ENCODE measurements around the gene SORT1.
A peak's percentile ranks its signal among the peaks of the same experiment; 100 is the strongest.
"Not testable (repeated sequence)": the region's sequence is repeated elsewhere in the genome, so short reads cannot be mapped to it uniquely, and the experiment has no call there.

The SORT1 gene

GRCh38 chr1:109397581-109398342, at the start of gene SORT1:
Gene SORT1 (minus strand): TSS chr1:109397918. CDS start chr1:109397892, 26 bp downstream.
- peak; percentile 61 for DNase-seq

GRCh38 chr1:109445949-109446695, 48.4 kb upstream of the SORT1 start:
- not testable (repeated sequence) for DNase-seq

- no peak for DNase-seq
Observed at GRCh38 chr1:109444346-109444745, 46.6 kb upstream of the SORT1 start.

GRCh38 chr1:109443476-109443875, 45.8 kb upstream of the SORT1 start:
- no peak for DNase-seq

- DNase-seq: no peak
Observed at GRCh38 chr1:109441069-109441468, 43.4 kb upstream of the SORT1 start.

GRCh38 chr1:109438798-109439297, 41.1 kb upstream of the SORT1 start:
- DNase-seq: no peak

- no peak for DNase-seq
Observed at GRCh38 chr1:109434484-109434883, 36.8 kb upstream of the SORT1 start.

GRCh38 chr1:109433322-109433721, 35.6 kb upstream of the SORT1 start:
- DNase-seq: no peak

- no peak for DNase-seq
Observed at GRCh38 chr1:109432336-109432735, 34.6 kb upstream of the SORT1 start.

GRCh38 chr1:109427171-109427467, 29.4 kb upstream of the SORT1 start:
- no peak for DNase-seq

GRCh38 chr1:109426281-109427170, 28.8 kb upstream of the SORT1 start, which contains the start of gene PSMA5:
Gene PSMA5 (minus strand): TSS chr1:109426448. CDS start chr1:109426330, 118 bp downstream.
- DNase-seq: peak; percentile 95

GRCh38 chr1:109425391-109426280, 27.9 kb upstream of the SORT1 start:
- peak; percentile 62 for DNase-seq

GRCh38 chr1:109423498-109423897, 25.8 kb upstream of the SORT1 start:
- no peak for DNase-seq

- no peak for DNase-seq
Observed at GRCh38 chr1:109412551-109412950, 14.8 kb upstream of the SORT1 start.

- no peak for DNase-seq
Observed at GRCh38 chr1:109404838-109405237, 7.1 kb upstream of the SORT1 start.

- no peak for DNase-seq
Observed at GRCh38 chr1:109402025-109402424, 4.3 kb upstream of the SORT1 start.

- no peak for DNase-seq
Observed at GRCh38 chr1:109400035-109400655, 2.4 kb upstream of the SORT1 start.

- no peak for DNase-seq
Observed at GRCh38 chr1:109399326-109399957, 1.7 kb upstream of the SORT1 start.

- no peak for DNase-seq
Observed at GRCh38 chr1:109398343-109399225, 866 bp upstream of the SORT1 start.
